Dermis blood vessel endothelial cell (primary cell): ENCODE data around the gene UBQLN3. TPM values are rescaled to one million over a fixed set of nuclear protein-coding genes. Genes with fewer than 3 reads are reported as not detected.

Experiments used
- DNase-seq: peaks from one replicate; pipeline ENCODE4 v3.0.0; 2010
- total RNA-seq: library from RNA; depleted of rRNA; stranded (reverse); fragments of >200 nt; gene quantifications from 2 replicates; pipeline ENCODE4 v1.2.3, GENCODE V29; 2014

Gene UBQLN3
- not detected in 2 replicates for total RNA-seq

DNA sequence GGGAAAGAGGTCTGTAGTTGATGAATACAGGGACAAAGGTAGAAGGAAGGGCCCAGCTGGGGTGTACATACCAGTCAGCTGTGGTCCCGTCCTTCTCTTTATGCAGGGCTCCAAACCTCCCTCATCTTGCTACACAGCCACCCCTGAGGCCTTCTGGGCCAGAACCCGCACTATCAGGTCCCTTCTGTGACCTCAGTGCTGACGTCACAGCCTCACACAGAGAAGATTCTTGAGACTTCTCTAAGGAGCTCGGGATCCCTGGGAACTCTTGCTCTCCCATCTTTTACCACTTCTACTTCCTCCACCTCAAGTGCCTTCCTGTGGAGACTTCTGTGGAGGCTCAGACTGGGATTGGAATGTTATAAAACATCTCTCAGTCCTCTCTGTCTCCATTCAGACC, at the start of gene UBQLN3:
Gene UBQLN3 (minus strand): TSS at position 155 of the 400 bp plus-strand sequence. CDS start 399 bp downstream, outside the sequence.
- DNase-seq, result no peak

DNA sequence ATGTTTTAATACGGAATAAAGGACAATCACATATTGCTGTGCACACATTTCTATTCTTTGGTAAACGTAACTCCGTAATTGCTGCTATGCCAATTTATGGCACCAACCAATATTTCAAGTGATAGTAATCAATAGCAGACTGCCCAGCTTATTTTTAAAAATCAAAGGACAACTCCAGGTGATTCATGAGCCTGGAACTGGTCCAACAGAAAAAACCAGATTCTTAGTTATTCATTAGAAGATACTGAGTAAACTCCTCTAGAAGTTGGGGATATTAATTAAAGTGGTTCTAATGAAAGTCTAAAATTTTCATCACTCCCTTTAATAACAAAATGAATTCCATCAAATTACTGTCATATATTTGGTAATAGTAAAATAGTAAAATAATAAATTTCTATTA, 48.0 kb upstream of the UBQLN3 start:
- no peak for DNase-seq

DNA sequence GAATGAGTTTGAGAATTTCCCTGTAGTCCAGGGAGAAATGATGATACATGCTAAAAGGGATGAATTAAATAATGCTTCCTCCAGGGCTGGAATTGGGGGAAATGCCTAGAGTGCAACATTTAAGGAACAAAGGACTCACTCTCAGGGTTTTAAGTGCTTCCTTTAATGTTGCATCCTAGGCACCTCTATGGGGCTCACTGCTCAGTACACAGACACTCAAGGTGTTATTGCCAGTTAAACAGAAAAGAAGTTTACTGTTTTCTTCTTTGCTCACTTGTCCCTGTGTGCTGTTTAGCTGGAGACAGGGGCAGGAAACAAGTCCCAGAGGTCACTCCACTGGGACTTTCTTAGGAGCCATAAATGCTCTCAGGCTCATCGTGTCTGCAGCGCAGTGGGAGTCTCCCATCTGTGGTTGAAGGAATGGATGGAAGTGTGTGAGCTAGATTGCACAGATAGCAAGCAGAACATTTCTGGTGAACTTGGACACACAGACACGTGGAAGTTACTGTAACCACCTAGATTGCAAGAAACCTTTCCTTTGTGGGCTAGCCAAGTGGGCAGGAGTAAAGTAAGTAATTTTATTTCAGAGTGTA, 46.9 kb upstream of the UBQLN3 start:
- no peak for DNase-seq

DNA sequence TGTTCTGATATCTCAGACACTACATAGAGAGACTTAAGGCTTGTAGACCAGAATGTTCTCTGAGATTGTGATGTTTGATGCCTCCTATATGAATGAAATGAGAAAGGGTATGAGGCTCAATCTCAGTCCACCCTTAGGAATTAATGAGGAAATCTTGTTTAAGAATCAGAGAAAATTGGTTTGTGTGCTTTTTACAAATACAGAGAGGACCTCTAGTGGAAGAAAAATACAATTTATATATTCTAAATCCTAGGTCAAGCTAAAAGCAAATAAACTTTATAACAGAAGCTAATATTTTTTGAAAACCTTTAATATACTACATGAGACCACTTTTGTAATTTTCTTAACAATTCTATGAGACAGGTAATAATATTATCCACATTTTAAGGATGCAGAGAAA, 43.6 kb upstream of the UBQLN3 start:
- DNase-seq, result no peak

DNA sequence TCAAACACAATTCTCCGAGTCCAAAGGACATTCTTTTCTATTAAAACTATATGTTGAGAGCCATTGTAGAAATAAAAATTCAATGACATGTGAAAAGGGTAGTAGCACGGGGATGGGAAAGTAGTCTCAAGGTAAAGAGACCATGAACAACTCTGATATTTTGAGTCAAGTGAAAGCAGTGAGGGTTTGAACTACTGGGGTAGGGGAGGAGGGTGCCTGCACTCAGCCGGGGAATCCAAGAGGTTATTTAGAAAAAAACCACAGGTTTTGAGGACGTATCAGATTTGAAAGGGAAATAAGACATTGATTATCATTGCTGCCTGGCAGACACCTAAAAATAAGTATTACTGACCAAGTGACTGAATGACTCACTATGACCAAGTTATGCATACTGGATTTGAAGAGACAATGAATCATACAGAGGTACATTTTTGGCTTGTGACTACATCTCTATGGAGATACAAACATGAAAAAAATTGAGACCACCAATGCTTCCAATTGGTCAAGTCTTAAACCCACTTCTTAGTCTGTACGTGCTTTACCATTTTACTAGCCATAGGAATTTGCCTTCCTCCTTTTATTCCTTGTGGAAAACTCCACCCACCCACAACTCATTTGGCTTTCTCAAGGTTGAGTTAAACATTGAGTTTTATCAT, 40.8 kb upstream of the UBQLN3 start:
- no peak for DNase-seq

DNA sequence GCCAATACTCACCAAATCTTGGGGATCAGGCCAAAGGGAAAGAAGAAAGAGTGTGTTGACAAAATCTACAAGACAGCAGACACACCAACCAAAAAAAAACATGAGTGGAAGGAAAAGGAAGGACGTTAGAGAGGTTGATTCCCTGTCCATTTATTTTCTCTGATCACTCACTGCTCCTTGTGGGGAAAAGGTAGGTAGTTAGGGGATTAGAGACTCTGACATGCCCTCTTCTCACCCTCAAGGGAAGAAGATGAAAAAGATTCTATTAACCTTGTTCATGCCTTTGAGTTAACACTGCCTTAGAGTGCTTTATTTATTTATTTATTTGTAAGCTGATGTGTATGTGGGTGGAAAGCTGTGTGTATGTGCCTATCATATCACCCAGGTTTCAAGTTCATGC, 38.7 kb upstream of the UBQLN3 start, which contains the start of gene OR52H1:
Gene OR52H1 (minus strand): TSS at position 101 of the 400 bp plus-strand sequence. CDS start 3,035 bp downstream, outside the sequence.
- no peak for DNase-seq

DNA sequence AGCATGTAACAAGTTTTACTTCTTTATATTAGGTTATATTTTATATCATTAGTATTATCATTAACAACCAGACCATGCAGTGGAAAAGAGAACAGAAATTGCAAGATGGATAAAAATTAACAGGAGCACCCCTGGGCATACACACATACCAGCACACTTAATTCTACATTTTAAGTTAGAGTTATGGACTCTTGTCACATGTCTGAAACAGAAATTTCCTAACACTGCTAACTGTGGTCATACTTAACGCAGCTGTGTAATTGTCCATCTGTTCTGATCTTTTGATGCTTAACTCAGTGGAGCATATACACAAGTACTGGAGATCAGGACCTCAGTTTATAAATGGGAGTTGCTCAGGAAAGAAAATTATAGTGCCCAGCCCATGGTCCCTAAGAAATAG, 38.2 kb upstream of the UBQLN3 start:
- DNase-seq, result no peak

DNA sequence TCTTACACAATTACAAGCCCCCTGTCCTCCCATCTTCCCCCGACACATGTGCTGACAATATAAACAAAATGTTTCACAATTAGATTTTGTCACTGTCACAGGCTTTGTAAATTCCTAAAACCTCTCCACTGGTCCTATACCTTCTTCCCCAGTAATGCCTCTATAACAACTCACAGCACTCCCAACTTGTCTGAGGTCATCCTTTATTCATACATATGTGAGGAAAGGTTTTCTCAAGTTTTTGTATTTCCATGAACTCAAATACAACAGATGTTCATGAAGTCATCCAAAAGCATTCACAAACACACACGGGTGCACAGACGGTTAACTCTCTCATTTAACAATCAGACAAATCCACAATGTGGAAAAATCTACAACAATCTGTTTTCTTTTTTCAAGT, 36.7 kb upstream of the UBQLN3 start:
- DNase-seq, result no peak

DNA sequence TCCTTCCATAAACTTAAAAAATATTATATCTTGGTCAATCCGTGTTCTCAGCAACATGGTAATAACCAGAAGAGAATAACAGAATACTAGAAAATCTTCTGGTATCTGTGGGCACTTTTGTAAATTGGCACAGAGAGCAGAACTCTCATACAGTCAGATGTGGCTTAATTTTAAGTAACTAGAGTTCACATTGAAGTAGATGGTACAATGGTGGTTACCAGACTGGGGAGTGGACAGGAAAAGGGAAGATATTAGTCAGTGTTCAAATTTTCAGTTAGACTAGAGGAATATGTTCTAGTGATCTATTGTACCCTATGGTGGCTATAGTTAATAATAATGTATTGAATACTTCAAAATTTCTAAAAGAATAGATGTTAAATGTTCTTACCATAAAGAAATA, 31.7 kb upstream of the UBQLN3 start:
- DNase-seq, result no peak

DNA sequence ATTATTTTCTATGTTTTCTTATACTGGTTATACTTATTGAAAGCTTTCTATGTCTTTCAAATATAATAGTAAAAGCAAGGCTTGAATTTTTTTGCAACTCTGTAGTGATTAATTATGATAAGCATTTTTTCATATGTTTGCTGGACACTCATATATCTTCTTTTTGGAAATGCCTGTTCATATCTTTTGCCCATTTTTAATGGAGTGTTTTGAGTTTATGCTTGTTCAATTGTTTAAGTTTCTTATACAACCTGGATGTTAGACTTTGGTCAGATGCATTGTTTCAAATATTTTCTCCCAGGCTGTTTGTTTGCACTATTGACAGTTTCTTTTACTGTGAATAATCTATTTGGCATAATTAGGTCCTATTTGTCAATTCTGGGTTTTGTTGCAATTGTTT, 26.7 kb upstream of the UBQLN3 start:
- no peak for DNase-seq

DNA sequence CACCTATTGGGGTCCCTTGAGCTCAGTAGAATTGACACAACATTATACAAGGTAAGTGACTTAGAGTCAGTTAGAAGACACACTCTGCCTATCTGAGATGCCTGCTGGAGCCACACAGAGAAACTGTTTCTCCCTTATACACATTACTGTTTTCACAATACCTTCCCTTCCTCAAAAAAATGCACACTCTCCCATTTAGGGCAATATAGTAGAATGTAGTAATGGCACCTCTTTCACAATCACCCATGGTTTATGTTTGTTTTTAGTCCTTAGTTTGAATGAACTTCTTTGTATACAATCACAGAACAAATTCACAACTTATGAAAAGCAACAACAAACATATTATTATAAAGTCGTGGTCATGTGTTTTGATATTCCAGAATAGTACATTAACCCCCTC, 24.3 kb upstream of the UBQLN3 start:
- no peak for DNase-seq

DNA sequence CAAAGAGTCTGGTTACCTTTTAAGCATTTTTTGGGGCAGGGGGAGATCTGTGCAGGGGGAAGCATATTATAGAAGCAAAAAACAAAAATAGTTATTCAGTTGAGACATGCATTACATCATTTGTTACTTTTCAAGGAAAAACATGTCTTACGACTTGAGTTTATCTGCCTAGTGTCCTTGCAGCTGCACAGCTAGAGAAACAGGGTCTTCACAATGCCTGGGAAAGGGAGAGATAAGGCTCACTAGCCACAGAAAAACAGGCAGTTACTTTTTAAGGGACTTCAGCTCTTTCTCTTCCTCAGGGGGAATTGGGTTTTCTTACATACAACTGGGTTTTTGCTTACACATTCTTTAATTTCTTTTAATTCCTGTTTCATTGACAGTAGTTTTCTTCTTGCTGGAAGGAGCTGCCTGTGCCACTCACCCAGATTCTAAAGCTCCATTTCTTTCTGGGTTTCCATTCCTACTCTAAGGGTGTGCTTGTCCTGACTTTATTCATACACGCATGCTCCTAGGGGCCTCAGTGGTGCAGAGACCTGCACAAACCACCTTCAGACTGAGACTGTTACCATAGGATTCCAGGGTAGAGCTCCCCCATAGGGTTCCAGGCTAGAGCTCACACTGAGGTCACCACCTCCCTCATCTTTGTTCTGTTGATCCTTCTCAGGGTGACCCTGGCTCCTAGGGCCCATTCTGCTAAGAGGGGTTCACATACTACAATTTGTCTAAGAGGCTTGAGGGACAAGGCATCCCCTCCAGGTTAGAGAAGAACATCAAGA, 21.5 kb upstream of the UBQLN3 start:
- no peak for DNase-seq

DNA sequence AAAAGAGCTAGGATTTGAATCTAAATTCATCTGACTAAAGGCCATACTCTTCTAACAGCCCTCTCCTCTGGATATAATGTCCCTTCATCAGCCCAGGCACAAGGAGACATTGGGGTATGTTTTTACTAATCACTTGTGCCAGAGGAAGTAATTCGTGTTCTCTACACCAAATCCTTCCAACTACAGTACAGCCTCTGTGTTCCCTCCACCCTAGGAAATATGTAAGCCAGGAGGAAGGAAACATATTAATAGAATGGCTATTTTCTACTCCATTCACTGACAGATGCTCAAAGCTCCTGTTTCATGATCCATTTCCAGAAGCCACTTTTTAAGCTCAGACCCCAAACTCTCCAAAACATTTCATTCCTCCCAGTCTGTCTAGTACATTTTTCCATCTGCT, 18.7 kb upstream of the UBQLN3 start:
- no peak for DNase-seq

DNA sequence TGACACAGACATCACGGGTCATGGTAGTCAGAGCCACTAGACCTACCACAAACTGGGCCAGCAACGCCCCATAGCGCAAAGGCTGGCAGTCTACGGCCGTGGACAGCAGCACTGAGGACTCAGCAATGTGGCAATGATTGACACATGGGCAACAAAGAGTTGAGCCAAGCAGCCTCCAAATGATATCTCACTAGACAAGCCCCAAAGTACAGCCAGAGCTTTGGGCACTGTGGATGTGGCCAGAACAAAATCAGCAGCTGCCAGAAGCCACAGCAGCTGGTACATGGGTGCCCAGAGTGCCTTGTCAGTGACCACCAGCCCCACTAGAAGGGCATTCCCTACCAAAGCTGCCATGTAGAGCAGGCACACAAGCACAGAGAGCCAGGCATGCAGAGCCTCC, 18.0 kb upstream of the UBQLN3 start:
- no peak for DNase-seq

DNA sequence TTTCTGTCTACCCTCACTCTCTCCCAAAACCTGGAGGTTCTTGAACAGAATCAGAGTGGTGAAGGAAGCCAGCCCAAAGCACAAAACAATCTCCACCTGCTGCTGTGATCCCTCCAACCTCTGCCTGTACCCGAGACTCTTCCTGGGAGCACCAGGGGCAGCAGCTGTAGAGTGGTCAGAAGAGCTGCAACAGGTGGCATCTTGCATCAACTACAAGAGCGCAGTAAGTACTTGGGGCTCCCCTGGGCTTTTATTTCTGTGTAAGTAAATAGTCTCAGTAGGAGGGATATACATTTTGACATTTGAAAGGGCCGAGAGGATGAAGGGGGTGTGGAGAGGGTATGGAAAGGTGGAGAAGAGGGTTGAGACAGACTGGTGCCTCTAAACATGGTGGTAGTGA, 15.0 kb upstream of the UBQLN3 start:
- DNase-seq, result no peak

DNA sequence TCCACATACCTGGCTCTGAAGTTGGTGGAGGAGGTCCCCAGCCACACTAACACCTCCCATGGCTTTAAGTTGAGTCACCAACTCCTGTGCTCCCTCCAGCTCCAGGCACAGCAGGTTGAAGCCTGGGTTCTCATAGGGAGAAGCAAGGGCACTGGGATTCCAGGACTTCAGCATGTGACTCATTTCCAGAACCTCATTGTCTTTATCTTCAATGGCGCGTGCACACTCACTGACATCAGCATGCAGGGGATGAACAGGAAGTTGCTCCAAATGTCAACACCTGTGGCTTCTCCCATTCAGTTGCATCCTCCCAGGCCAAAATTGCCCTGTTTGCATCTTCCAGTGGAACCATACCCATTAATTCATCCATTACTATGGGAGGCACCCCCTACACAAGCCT, 12.6 kb upstream of the UBQLN3 start:
- no peak for DNase-seq

DNA sequence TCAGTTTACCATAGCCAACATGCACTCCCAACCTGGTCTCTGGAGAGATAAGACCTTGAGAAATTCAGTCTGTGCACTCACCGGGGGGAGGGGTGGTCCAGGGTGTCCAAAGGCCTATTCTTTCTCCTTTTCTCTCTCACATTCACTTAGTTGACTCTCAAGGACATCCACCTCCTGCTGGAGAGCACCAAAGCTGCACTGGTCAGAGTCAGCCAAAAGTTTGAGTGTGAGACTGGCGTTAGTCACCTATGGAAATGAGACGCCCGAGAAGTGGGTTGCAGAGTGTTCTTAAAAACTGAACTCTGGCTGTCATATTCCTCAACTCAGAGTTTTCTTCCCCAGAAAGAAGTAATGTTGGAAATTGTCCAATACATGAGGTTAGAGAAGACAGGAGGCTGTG, 11.8 kb upstream of the UBQLN3 start:
- no peak for DNase-seq

DNA sequence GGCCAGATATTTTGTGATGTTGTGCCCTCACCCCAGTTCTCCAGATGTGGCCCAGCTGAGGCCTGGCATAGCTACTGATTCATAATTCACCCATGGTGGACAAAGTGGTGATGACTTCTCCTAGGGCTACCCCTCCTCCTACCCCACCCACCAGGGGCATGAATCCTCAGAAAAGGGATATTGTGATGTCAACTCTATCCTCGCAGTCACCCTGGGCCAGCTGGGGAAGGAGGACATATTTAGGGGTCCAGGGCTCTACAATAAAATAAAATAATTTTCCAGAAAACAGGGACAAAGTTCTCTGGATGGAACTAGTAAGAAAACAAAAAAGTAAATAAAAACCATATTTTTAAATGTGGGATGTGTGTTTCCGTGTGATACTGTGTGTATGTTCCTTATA, 6.8 kb upstream of the UBQLN3 start, which contains the start of gene UBQLNL:
Gene UBQLNL (minus strand): TSS at position 101 of the 400 bp plus-strand sequence. CDS start 258 bp downstream, outside the sequence.
- DNase-seq, result no peak

DNA sequence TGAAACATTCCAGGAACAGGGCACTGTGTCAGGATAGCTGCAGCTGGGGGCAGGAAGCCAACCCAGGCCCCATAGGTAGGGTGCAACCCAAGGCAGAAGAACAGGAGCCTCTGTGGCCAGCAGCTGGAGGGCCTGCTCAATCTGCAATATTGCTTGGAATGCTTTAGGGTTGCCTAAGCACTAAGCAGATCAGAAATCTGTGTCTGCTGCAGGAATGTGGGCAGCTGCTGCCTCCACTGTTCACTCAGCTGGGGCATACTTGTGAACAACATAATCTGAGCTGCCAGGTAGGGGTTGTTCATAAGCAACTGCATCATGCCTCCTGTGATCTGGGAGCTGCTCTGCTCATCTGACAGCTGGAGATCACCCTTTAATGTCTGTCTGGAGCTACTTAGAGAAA, 5.1 kb upstream of the UBQLN3 start:
- no peak for DNase-seq

DNA sequence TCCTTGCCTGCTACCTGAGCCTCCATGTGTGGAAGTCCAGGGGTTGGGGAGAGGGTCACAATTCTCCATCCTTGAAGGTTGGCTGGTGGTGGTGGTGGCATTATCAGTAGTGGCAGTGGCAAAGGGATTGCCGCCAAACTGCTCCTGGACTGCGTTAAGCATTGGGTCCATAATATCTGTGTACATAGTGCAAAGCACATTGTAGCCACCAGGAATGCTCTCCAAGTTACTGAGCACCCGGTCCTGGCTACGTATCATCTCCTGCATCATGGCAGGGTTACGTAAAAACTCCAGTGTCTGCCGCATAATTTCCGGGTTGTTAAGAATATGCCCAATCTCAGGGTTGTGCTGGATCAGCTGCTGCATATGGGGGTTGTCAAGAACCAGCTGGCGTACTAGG, 1.2 kb downstream of the UBQLN3 start:
- no peak for DNase-seq

DNA sequence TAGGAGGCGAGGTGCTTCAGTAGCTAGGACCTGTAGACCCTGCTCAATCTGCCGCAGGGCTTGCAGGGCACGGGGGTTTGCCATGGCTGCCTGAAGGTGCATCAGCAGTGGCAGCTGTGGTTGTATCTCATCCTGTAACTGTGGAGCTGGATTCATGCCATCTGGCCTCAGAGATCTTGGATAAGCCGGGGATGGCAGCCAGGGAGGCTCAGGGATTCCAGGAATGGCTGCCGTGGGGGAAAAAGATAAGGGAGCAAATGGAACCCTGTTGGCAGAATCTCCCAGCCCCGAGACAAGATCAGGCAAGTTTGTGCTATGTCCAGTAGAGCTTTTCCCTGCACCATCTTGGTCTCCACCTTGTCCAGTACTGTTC, 1.8 kb downstream of the UBQLN3 start:
- DNase-seq, result no peak

DNA sequence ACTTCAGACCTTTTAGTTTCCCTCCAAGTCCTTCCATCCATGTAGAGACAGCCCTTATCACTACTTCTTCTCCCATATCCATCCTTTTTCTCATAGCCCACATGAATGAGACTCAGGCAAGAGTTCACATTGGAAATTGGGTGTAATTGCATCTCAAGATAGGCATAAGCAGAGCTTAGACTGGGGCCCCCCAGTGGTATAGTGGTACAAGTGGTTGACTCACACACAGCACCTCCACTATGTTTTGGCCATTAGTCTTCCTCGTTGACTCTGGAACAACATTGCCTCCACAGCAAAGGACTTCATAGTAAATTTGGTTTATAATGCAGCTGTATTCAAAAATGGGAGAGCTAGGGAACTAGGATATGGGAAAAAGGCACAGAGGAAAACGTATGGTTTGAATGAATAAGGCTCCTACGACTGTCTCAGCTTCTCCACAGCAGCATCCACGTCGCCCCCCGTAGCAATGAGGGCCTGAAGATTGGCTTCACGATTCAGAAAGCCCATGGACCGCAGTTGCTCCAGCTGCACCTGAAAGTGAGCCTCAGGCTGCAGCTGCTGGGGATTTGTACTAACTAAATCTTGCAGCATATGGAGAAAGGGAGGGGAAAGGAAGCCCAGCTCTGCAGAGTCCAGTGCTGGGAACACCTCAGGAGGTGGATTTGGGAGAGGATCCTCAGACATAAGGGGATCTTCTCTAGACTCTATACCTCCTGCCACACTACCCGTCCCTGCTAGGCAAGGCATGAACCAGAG, 2.4 kb downstream of the UBQLN3 start:
- DNase-seq, result no peak
